GM12875 (cell line): ENCODE measurements around the gene PAK5.

Source experiments
- H3K4me3 ChIP-seq: one replicate; pipeline ENCODE4 v1.5.1; 2011; ENCODE audit warnings: low read depth, low read length, control low read depth
- CTCF ChIP-seq: IDR thresholded peaks from 2 replicates; pipeline ENCODE4 v1.5.1; 2011; ENCODE audit warnings: low read depth, mild to moderate bottlenecking, control low read depth, inconsistent platforms, low read length, moderate library complexity, borderline replicate concordance; ENCODE audit not compliant: insufficient read depth

Gene PAK5

DNA sequence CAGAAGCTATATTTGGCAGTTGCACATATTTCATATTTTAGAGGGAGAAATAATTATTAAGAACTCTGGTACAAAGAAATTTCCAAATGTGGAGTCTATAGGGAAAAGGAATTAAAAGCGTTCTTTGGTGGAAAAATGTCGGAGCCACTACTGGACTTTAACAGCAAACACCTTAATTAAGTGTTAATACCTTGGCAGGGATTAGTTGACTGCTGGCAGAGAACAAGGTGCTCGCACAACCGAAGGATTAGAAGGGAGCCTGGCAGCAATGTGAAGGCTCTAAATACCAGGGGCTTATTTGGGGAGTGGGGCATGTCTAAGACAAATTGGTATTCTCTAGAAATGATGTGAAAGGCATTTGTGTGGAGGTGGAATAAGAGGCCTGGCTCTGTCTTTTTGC lies 98.9 kb downstream of the PAK5 start:
- no peak overlapping the region for H3K4me3 ChIP-seq
- no peak for TF ChIP-seq CTCF

GRCh38 chr20:9736373-9736772 lies 102.5 kb downstream of the PAK5 start:
- H3K4me3 ChIP-seq: no peak overlapping the region
- TF ChIP-seq CTCF: no peak

- H3K4me3 ChIP-seq: no peak overlapping the region
- TF ChIP-seq CTCF: no peak
These were observed 115.2 kb downstream of the PAK5 start for GRCh38 chr20:9723501-9724202.

DNA sequence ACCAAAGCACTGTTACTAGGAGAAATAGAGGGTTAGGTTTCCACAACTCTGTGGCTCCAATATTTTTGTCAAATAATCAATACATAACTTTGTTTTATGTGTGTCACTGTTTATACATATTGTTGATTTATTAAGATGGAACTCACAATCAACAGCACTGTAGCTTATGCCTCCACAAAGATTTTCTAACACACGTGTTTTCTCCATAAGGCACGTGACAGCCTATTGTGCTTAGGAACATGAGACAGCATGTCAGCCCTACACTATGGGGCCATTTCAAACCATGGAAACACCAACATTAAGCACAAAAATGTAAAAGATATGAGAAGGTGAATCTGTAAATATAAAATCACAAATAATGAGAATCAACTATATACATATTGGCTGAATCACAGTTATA lies 127.0 kb downstream of the PAK5 start:
- no peak for TF ChIP-seq CTCF
- no peak overlapping the region for H3K4me3 ChIP-seq

GRCh38 chr20:9710685-9711084 lies 128.2 kb downstream of the PAK5 start:
- no peak for TF ChIP-seq CTCF
- H3K4me3 ChIP-seq: no peak overlapping the region

GRCh38 chr20:9705722-9706476 lies 133.0 kb downstream of the PAK5 start:
- no peak for TF ChIP-seq CTCF
- no peak overlapping the region for H3K4me3 ChIP-seq

GRCh38 chr20:9699181-9699580 lies 139.7 kb downstream of the PAK5 start:
- H3K4me3 ChIP-seq: no peak overlapping the region
- no peak for TF ChIP-seq CTCF
